ENCODE measurements around the gene CCDC85B. TPM values are rescaled to one million over a fixed set of nuclear protein-coding genes. Genes with fewer than 3 reads are reported as not detected.
A peak's percentile ranks its signal among the peaks of the same experiment; 100 is the strongest.

The CCDC85B gene
- 10 to 100 TPM; 22.6 to 36.1 (median 24.1) TPM for total RNA-seq
- total RNA-seq (2013): 20.4 TPM

DNA sequence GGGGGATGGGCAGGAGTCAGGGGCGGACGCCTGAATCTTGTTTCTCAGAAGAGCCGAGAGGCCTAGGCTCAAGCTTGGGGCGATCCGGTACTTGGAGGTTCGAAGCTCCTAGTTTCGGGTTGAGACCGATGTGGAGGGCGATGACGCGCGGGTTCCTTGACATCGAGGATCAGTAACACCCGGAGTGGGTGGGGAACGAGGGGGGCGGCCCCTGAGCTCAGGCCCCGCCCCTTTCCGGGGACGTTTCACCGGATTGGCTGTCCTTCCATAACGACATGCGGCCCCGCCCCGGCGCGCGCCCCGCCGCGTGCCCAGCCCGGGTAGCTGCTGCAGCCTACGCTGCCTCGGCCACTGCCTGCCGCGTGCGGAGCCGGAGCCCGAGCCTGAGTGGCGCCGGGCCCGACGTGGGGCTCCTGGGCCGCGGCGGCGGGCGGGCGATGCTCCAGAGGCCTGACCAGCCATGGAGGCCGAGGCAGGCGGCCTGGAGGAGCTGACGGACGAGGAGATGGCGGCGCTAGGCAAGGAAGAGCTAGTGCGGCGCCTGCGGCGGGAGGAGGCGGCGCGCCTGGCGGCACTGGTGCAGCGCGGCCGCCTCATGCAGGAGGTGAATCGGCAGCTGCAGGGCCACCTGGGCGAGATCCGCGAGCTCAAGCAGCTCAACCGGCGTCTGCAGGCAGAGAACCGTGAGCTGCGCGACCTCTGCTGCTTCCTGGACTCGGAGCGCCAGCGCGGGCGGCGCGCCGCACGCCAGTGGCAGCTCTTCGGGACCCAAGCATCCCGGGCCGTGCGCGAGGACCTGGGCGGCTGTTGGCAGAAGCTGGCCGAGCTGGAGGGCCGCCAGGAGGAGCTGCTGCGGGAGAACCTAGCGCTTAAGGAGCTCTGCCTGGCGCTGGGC is at the start of gene CCDC85B:
CCDC85B (plus strand) TSS at position 350 of the 895 bp plus-strand sequence; CDS start at position 461, 111 bp downstream.
- TF ChIP-seq, protein P1, sequence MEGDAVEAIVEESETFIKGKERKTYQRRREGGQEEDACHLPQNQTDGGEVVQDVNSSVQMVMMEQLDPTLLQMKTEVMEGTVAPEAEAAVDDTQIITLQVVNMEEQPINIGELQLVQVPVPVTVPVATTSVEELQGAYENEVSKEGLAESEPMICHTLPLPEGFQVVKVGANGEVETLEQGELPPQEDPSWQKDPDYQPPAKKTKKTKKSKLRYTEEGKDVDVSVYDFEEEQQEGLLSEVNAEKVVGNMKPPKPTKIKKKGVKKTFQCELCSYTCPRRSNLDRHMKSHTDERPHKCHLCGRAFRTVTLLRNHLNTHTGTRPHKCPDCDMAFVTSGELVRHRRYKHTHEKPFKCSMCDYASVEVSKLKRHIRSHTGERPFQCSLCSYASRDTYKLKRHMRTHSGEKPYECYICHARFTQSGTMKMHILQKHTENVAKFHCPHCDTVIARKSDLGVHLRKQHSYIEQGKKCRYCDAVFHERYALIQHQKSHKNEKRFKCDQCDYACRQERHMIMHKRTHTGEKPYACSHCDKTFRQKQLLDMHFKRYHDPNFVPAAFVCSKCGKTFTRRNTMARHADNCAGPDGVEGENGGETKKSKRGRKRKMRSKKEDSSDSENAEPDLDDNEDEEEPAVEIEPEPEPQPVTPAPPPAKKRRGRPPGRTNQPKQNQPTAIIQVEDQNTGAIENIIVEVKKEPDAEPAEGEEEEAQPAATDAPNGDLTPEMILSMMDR (IDR thresholded peaks at IDR 0.05): no peak
- Mint-ChIP-seq H3K4me1 (peaks cover 57 to 62% of the 10 kb centered on the region in 2 donors), H3K4me3 (peak within 1 kb of the TSS; percentile 88), H3K27ac (peak within 1 kb of the TSS; percentile 88 to 96), H3K36me3 (no peaks in the 10 kb centered on the region), H3K9me3 (no peaks in the 10 kb centered on the region), H3K27me3 (ENCODE audit: low read depth in 2 of 2) (no peaks in the 10 kb centered on the region)
- H3K27me3 ChIP-seq (ENCODE audit: control insufficient read depth, insufficient read depth, low read length): no peaks in the 10 kb centered on the region
- H3K4me1 ChIP-seq (ENCODE audit: control insufficient read depth, insufficient read depth, low read length): peaks cover 68% of the 10 kb centered on the region
- WGBS (ENCODE audit: insufficient coverage): under 1% methylated on average over 94 of the region's 94 CpGs
- ATAC-seq: peak; percentile 74 to 90 (median 78)
- H3K4me3 ChIP-seq (ENCODE audit: low read length): peak within 1 kb of the TSS; percentile 53
- H3K27ac ChIP-seq (ENCODE audit: low read length): peak within 1 kb of the TSS; percentile 97
- H3K36me3 ChIP-seq (ENCODE audit: control insufficient read depth, insufficient read depth, low read length): peaks cover 3% of the 10 kb centered on the region
- intact Hi-C loops (cut with micrococcal nuclease): loop anchor here (1.0 to 5.0 kb wide), 3 partner anchors 10 to 72 kb away; partner anchors contain the start of genes C11orf68, DRAP1, FOSL1 and SART1
- DNase-seq: peak; percentile 98 to 99
- no peaks in the 10 kb centered on the region for H3K9me3 ChIP-seq (ENCODE audit: control insufficient read depth, insufficient read depth, low read length)

DNA sequence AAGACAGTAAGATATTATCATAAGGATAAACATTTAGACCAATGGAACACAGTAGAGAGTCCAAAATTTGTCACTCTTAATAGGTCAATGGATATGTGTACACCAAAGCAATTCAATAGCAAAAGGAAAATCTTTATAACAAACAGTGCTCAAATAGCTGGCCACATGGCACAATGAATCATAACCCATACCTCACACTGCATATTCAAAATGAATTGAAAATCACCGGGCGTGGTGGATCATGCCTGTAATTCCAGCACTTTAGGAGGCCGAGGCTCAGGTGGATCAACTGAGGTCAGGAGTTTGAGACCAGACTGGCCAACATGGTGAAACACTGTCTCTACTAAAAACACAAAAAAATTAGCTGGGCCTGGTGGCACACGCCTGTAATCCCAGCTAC is 48.3 kb upstream of the CCDC85B start:
- H3K36me3 ChIP-seq (ENCODE audit: control insufficient read depth, insufficient read depth, low read length): no peaks in the 10 kb centered on the region
- no peaks in the 10 kb centered on the region for H3K9me3 Mint-ChIP-seq
- H3K27ac ChIP-seq (ENCODE audit: low read length): no peak overlapping the region
- no peak overlapping the region for H3K4me3 Mint-ChIP-seq
- ATAC-seq (no peak), DNase-seq (no peak)
- no peaks in the 10 kb centered on the region for H3K4me1 ChIP-seq (ENCODE audit: control insufficient read depth, insufficient read depth, low read length)
- no peaks in the 10 kb centered on the region for H3K36me3 Mint-ChIP-seq
- H3K9me3 ChIP-seq (ENCODE audit: control insufficient read depth, insufficient read depth, low read length): no peaks in the 10 kb centered on the region
- H3K27me3 Mint-ChIP-seq (ENCODE audit: low read depth in 2 of 2): no peaks in the 10 kb centered on the region
- H3K4me1 Mint-ChIP-seq: no peaks in the 10 kb centered on the region
- whole genome bisulfite sequencing (ENCODE audit: insufficient coverage): 90% methylated on average over 4 of the region's 4 CpGs
- H3K4me3 ChIP-seq (ENCODE audit: low read length): no peak overlapping the region
- H3K27me3 ChIP-seq (ENCODE audit: control insufficient read depth, insufficient read depth, low read length): no peaks in the 10 kb centered on the region
- intact Hi-C loops (cut with micrococcal nuclease): no loop called here
- TF ChIP-seq, protein P1 (IDR thresholded peaks at IDR 0.05): no peak
- H3K27ac Mint-ChIP-seq: no peak overlapping the region

DNA sequence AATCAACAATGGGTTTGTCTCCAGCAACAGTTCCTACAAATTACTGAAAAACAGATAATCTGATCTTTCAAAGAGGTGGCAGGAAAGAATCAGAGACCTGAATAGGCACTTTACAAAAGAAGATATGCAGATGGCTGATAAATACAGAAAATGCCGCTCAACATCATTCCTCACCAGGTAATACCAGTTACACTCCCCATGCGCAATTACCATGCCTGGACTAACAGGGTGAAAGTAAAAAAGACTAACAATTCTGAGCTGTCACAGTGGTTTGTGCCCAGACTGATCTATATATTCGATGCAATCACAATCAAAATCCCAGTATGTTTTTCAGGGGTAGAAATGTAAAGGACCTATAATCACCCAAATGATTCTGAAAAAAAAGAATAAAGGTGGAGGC is 46.7 kb upstream of the CCDC85B start:
- no peak for DNase-seq
- Histone ChIP-seq H3K27me3 (ENCODE audit: control insufficient read depth, insufficient read depth, low read length) (no peaks in the 10 kb centered on the region), H3K4me3 (ENCODE audit: low read length) (no peak overlapping the region), H3K27ac (ENCODE audit: low read length) (no peak overlapping the region), H3K36me3 (ENCODE audit: control insufficient read depth, insufficient read depth, low read length) (no peaks in the 10 kb centered on the region), H3K4me1 (ENCODE audit: control insufficient read depth, insufficient read depth, low read length) (no peaks in the 10 kb centered on the region), H3K9me3 (ENCODE audit: control insufficient read depth, insufficient read depth, low read length) (no peaks in the 10 kb centered on the region)
- H3K36me3 Mint-ChIP-seq: no peaks in the 10 kb centered on the region
- no peaks in the 10 kb centered on the region for H3K4me1 Mint-ChIP-seq
- no peak for ATAC-seq
- H3K27me3 Mint-ChIP-seq (ENCODE audit: low read depth in 2 of 2): no peaks in the 10 kb centered on the region
- no peak overlapping the region for H3K27ac Mint-ChIP-seq
- intact Hi-C loops (cut with micrococcal nuclease): no loop called here
- TF ChIP-seq, protein P1 (IDR thresholded peaks at IDR 0.05): no peak
- 96% methylated on average over 2 of the region's 3 CpGs for WGBS (ENCODE audit: insufficient coverage)
- no peak overlapping the region for H3K4me3 Mint-ChIP-seq
- no peaks in the 10 kb centered on the region for H3K9me3 Mint-ChIP-seq

Measured in natural killer cell (primary cell).